GM23338 (cell line): Measurements from ENCODE around the gene PPP2R5E. TPM values are rescaled to one million over a fixed set of nuclear protein-coding genes. Genes with fewer than 3 reads are reported as not detected.

ENCODE experiments used
- ATAC-seq: fragments of 200-7000 bp; cut with Tn5 transposase; 3 replicates; pipeline ENCODE4 v1.9.1; 2020
- DNase-seq: peaks from one replicate; pipeline ENCODE4 v3.0.0-alpha.2; 2015; ENCODE audit warnings: low spot score
- H2AFZ ChIP-seq: fragments of 200-600 bp; sonication (generic); 2 replicates; pipeline ENCODE4 v1.8.0; 2016; ENCODE audit warnings: antibody characterized with exemption, mild to moderate bottlenecking, moderate library complexity
- H3F3A ChIP-seq: fragments of 200-600 bp; sonication (generic); replicated peaks from 2 replicates; pipeline ENCODE4 v1.8.0; 2017; ENCODE audit warnings: antibody characterized with exemption, mixed run types, low read depth
- H3K27ac ChIP-seq: fragments of 200-600 bp; sonication (generic); 2 replicates; pipeline ENCODE4 v1.6.1; 2016; ENCODE audit warnings: low read depth
- H3K27me3 ChIP-seq: fragments of 200-600 bp; sonication (generic); 2 replicates; pipeline ENCODE4 v1.8.0; 2016; ENCODE audit warnings: mild to moderate bottlenecking, mixed run types, moderate library complexity; ENCODE audit not compliant: insufficient read depth
- H3K36me3 ChIP-seq: fragments of 200-600 bp; sonication (generic); 2 replicates; pipeline ENCODE4 v1.8.0; 2016; ENCODE audit warnings: mild to moderate bottlenecking; ENCODE audit not compliant: insufficient read depth
- H3K4me1 ChIP-seq: fragments of 200-600 bp; sonication (generic); 2 replicates; pipeline ENCODE4 v1.8.0; 2016; ENCODE audit warnings: mild to moderate bottlenecking, moderate library complexity; ENCODE audit not compliant: insufficient read depth
- H3K4me2 ChIP-seq: fragments of 200-600 bp; sonication (generic); 2 replicates; pipeline ENCODE4 v1.7.1; 2017; ENCODE audit warnings: mixed run types
- H3K4me3 ChIP-seq: fragments of 200-600 bp; sonication (generic); 2 replicates; pipeline ENCODE4 v1.6.1; 2016; ENCODE audit warnings: mixed run types
- H3K79me2 ChIP-seq: fragments of 200-600 bp; sonication (generic); replicated peaks from 2 replicates; pipeline ENCODE4 v1.8.0; 2017; ENCODE audit warnings: mild to moderate bottlenecking; ENCODE audit not compliant: insufficient read depth
- H3K9me2 ChIP-seq: fragments of 200-600 bp; sonication (generic); 2 replicates; pipeline ENCODE4 v1.8.0; 2017; ENCODE audit not compliant: insufficient read depth
- H4K20me1 ChIP-seq: fragments of 200-600 bp; sonication (generic); replicated peaks from 2 replicates; pipeline ENCODE4 v1.8.0; 2017; ENCODE audit warnings: mild to moderate bottlenecking; ENCODE audit not compliant: insufficient read depth
- H3K27ac Mint-ChIP-seq: 2 replicates; pipeline ENCODE4 v1.8.0; 2020; ENCODE audit warnings: inconsistent platforms, mild to moderate bottlenecking, moderate library complexity, mixed read lengths
- H3K27me3 Mint-ChIP-seq: 3 replicates; pipeline ENCODE4 v1.8.0; 2022; ENCODE audit warnings: low read depth, mild to moderate bottlenecking, moderate library complexity, mixed read lengths, inconsistent platforms; ENCODE audit not compliant: insufficient read depth, poor library complexity
- H3K36me3 Mint-ChIP-seq: 3 replicates; pipeline ENCODE4 v1.8.0; 2021; ENCODE audit warnings: low read depth, mild to moderate bottlenecking, inconsistent platforms, moderate library complexity, mixed read lengths
- H3K4me1 Mint-ChIP-seq: 3 replicates; pipeline ENCODE4 v1.8.0; 2020; ENCODE audit warnings: mild to moderate bottlenecking, inconsistent platforms, mixed read lengths
- H3K4me3 Mint-ChIP-seq: 3 replicates; pipeline ENCODE4 v1.8.0; 2021; ENCODE audit warnings: moderate library complexity, mild to moderate bottlenecking, inconsistent platforms, mixed read lengths
- H3K9me3 Mint-ChIP-seq: 3 replicates; pipeline ENCODE4 v1.8.0; 2020; ENCODE audit warnings: moderate library complexity, mild to moderate bottlenecking, inconsistent platforms, mixed read lengths
- CREB1 ChIP-seq: fragments of 250-450 bp; sonication (Bioruptor Pico); IDR thresholded peaks from 2 replicates; pipeline ENCODE4 v1.5.0; 2020; ENCODE audit warnings: low read depth, mild to moderate bottlenecking, moderate library complexity
- ETS1 ChIP-seq: IDR thresholded peaks from 2 replicates; pipeline ENCODE4 v1.6.1; 2016; ENCODE audit warnings: antibody characterized with exemption
- EZH2 ChIP-seq: fragments of 200-600 bp; sonication (generic); IDR thresholded peaks from one replicate; pipeline ENCODE4 v1.8.0; 2017; ENCODE audit warnings: antibody characterized with exemption, mild to moderate bottlenecking, low read depth; ENCODE audit not compliant: unreplicated experiment
- EZH2phosphoT487 ChIP-seq: fragments of 200-600 bp; sonication (generic); IDR thresholded peaks from one replicate; pipeline ENCODE4 v1.8.1; 2018; ENCODE audit warnings: antibody characterized with exemption; ENCODE audit not compliant: unreplicated experiment
- JUNB ChIP-seq: IDR thresholded peaks from one replicate; pipeline ENCODE4 v1.6.1; 2016; ENCODE audit warnings: antibody characterized with exemption; ENCODE audit not compliant: unreplicated experiment
- POLR2AphosphoS5 ChIP-seq: IDR thresholded peaks from 2 replicates; pipeline ENCODE4 v1.6.1; 2016; ENCODE audit warnings: antibody characterized with exemption, low read depth
- REST ChIP-seq: IDR thresholded peaks from one replicate; pipeline ENCODE4 v1.6.1; 2018; ENCODE audit warnings: antibody characterized with exemption; ENCODE audit not compliant: unreplicated experiment
- ZNF114 ChIP-seq: fragments of 250-450 bp; sonication (Bioruptor Pico); IDR thresholded peaks from 2 replicates; pipeline ENCODE4 v1.5.0; 2020; ENCODE audit warnings: mild to moderate bottlenecking, moderate library complexity
- ZNF331 ChIP-seq: fragments of 250-450 bp; sonication (Bioruptor Pico); IDR thresholded peaks from 2 replicates; pipeline ENCODE4 v1.5.0; 2020; ENCODE audit warnings: low read depth, mild to moderate bottlenecking, moderate library complexity
- ZNF462 ChIP-seq: fragments of 250-450 bp; sonication (Bioruptor Pico); IDR thresholded peaks from 2 replicates; pipeline ENCODE4 v1.5.0; 2020; ENCODE audit warnings: mild to moderate bottlenecking, moderate library complexity
- polyA plus RNA-seq: library from polyadenylated mRNA; unstranded; fragments of >200 nt; fragmentation: Nextera tagmentation; extraction: Ambion mirVana; gene quantifications from 2 replicates; pipeline ENCODE4 v1.2.1, GENCODE V29; 2016
- total RNA-seq: library from RNA; depleted of rRNA; stranded (reverse); fragments of >200 nt; shearing (Covaris generic); gene quantifications from 2 replicates; pipeline ENCODE4 v1.2.3, GENCODE V29; 2014

Gene PPP2R5E
- total and polyA plus RNA-seq, 2 experiments from 2014 or later = 40.9 to 45.5 TPM

GRCh38 chr14:63443988-63444387 lies 99.2 kb downstream of the PPP2R5E start:
- H3K9me3 Mint-ChIP-seq = no peaks in the 10 kb centered on the region
- H2AFZ ChIP-seq = no peak overlapping the region
- H3K9me2 ChIP-seq = no peaks in the 10 kb centered on the region
- H3K79me2 ChIP-seq = peaks cover 76% of the 10 kb centered on the region
- H3K27me3 ChIP-seq = no peaks in the 10 kb centered on the region
- H3K4me3 Mint-ChIP-seq = no peak overlapping the region
- H3K27ac ChIP-seq = no peak overlapping the region
- no peak for ATAC-seq
- DNase-seq = no peak
- no peak overlapping the region for H3K27ac Mint-ChIP-seq
- H4K20me1 ChIP-seq = peaks cover 20% of the 10 kb centered on the region
- no peak overlapping the region for H3K4me3 ChIP-seq
- no peaks in the 10 kb centered on the region for H3K4me1 ChIP-seq
- H3K36me3 Mint-ChIP-seq = peaks cover 8% of the 10 kb centered on the region; the same call in 2 of the 3 replicates
- H3F3A ChIP-seq = no peaks in the 10 kb centered on the region
- H3K4me1 Mint-ChIP-seq = peaks cover 2% of the 10 kb centered on the region; the same call in 2 of the 3 replicates
- no peaks in the 10 kb centered on the region for H3K36me3 ChIP-seq
- no peak for TF ChIP-seq EZH2phosphoT487
- no peak for TF ChIP-seq ETS1
- TF ChIP-seq EZH2 = no peak
- H3K27me3 Mint-ChIP-seq = peaks cover 2% of the 10 kb centered on the region
- no peak overlapping the region for H3K4me2 ChIP-seq

GRCh38 chr14:63443361-63443760 lies 99.8 kb downstream of the PPP2R5E start:
- no peak overlapping the region for H3K4me3 Mint-ChIP-seq
- H3K36me3 ChIP-seq = no peaks in the 10 kb centered on the region
- H3K27me3 ChIP-seq = no peaks in the 10 kb centered on the region
- peaks cover 78% of the 10 kb centered on the region for H3K79me2 ChIP-seq
- no peak overlapping the region for H3K4me3 ChIP-seq
- no peaks in the 10 kb centered on the region for H3K9me2 ChIP-seq
- peaks cover 8% of the 10 kb centered on the region; the same call in 2 of the 3 replicates for H3K36me3 Mint-ChIP-seq
- H3F3A ChIP-seq = no peaks in the 10 kb centered on the region
- H3K4me2 ChIP-seq = no peak overlapping the region
- H4K20me1 ChIP-seq = peaks cover 20% of the 10 kb centered on the region
- ATAC-seq = no peak
- H3K4me1 Mint-ChIP-seq = peaks cover 7% of the 10 kb centered on the region; the same call in 2 of the 3 replicates
- peaks cover 2% of the 10 kb centered on the region for H3K27me3 Mint-ChIP-seq
- H3K9me3 Mint-ChIP-seq = no peaks in the 10 kb centered on the region
- no peak overlapping the region for H3K27ac ChIP-seq
- no peak for DNase-seq
- peaks cover 5% of the 10 kb centered on the region for H3K4me1 ChIP-seq
- no peak overlapping the region for H3K27ac Mint-ChIP-seq
- no peak overlapping the region for H2AFZ ChIP-seq
- TF ChIP-seq CREB1 (CRISPR knock-in tag) (no peak), ETS1 (no peak), JUNB (no peak), ZNF331 (CRISPR knock-in tag) (no peak), POLR2AphosphoS5 (no peak), ZNF114 (CRISPR knock-in tag) (no peak), EZH2phosphoT487 (no peak), ZNF462 (CRISPR knock-in tag) (no peak), REST (no peak)
